ENCODE measurements around the gene MNAT1.
"Not testable (repeated sequence)": the region's sequence is repeated elsewhere in the genome, so short reads cannot be mapped to it uniquely, and the experiment has no call there.

Gene MNAT1

GRCh38 chr14:60738843-60739508, 4.4 kb downstream of the MNAT1 start:
- DNase-seq (ENCODE audit: low read depth): no peak

DNA sequence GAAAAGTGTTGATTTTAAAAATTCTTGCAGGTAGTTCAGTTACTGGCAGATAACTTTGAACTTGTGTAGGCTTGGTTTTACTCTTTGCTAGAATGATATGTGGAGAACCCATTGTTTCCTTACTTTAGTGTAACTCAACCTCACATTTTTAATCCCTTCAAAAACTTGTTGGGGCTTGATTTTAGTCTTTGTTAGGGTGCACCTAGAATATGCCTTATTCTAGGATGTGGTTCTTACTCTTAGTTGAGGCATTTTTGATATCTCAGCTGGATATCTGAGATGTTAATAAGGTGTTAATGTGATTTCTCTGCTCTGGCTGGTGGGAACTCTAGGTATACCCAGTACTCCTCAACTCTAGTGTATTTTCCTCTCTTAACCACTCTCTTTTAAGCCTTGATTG, 10.0 kb downstream of the MNAT1 start:
- no peak for DNase-seq (ENCODE audit: low read depth)

GRCh38 chr14:60753264-60754119, 18.9 kb downstream of the MNAT1 start:
- DNase-seq (ENCODE audit: low read depth): peak; percentile 13

DNA sequence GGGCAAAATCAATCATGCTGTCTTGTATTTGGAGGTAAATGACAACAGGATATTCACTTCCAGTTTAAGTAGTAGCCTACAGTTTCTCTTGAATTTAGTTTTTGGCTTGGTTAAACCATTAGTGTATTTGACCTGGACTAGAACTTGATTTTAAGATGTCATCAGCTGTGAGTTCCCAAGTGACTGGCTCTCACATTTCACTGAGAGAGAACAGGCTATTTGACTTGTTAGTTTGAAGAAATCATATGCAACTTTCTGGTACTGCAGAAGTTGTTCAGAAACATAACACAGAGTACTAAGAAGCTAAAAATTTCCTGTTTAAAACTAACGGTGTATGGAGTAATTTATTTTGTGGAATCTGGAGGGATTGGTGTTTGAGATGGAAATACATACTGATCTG, 22.3 kb downstream of the MNAT1 start:
- DNase-seq (ENCODE audit: low read depth): no peak

GRCh38 chr14:60757567-60758002, 23.0 kb downstream of the MNAT1 start:
- DNase-seq (ENCODE audit: low read depth): no peak

GRCh38 chr14:60758885-60759284, 24.3 kb downstream of the MNAT1 start:
- DNase-seq (ENCODE audit: low read depth): no peak

DNA sequence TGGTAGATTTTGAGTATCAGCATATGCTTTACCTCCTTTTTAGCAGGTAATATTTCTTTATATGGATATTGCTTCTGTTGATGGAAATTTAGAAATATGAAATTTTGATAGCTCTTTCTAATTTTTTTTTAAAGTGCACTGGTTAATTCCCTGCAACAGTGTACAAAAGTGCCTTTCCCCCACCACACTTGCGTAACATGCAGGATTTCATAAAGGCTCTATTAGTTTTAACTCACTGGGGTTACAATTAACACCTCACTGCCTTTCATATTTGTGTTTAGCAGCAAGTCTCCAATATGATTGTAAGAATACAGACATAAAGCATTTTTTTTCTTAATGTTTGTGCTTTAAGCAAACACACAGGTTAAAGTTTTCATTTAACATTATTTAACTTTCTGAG, 25.6 kb downstream of the MNAT1 start:
- DNase-seq (ENCODE audit: low read depth): no peak

DNA sequence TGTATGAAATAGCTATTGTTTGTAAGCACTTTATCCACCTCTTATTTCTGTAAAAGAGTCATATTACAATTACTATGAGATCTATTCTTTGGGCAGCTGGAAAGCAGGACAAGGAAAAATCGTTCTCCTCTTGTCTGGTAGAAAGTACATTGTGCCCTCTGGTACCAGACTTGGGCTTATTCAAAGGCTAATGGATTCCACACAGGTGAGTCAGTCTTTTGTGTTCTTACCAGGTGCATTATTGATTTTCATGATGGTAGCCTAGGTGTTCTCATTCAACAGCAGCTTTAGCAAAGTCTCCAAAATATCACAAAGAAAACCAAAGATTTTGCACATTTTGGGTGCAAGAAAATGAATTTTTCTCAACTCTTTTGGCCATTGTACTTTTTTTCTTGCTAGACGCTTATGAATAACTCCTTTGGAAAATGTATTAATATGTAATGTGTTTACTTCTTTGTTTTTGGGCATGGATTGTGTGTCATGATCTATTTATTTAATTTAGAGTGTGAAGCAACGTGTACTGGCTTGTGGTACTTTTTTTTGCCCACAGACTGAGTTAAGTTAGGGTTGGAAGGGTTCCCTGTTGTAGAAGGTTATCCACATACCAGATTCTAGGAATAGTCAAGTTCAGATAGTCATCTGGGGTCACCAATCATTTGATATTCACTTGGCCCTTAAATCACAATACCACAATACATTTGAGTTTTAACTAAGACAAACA, 26.2 kb downstream of the MNAT1 start:
- no peak for DNase-seq (ENCODE audit: low read depth)

- DNase-seq (ENCODE audit: low read depth): no peak
These were observed 34.0 kb downstream of the MNAT1 start for GRCh38 chr14:60768602-60769001.

- DNase-seq (ENCODE audit: low read depth): no peak
These were observed 36.6 kb downstream of the MNAT1 start for GRCh38 chr14:60771117-60771516.

DNA sequence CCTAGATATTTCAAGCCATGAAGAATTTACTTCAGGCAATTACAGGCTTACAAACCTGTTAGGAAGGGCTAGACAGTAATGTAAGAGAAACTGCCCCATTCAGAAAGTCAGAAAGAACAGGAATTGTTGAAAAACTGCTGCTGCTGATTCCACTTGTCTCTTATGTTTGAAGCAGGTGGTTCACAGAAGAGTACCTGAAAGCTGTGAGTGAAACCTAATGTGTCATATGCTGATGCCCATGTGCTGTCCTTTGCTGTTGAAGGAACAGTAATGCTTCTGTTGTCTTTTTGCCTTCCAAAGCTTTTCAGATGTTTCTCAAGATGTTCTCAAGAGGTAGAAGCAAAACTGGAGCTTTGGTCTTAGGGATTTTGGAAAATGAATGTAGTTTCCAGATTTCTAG, 39.0 kb downstream of the MNAT1 start:
- no peak for DNase-seq (ENCODE audit: low read depth)

GRCh38 chr14:60775296-60775695, 40.7 kb downstream of the MNAT1 start:
- no peak for DNase-seq (ENCODE audit: low read depth)

- no peak for DNase-seq (ENCODE audit: low read depth)
These were observed 43.5 kb downstream of the MNAT1 start for GRCh38 chr14:60777856-60778578.

DNA sequence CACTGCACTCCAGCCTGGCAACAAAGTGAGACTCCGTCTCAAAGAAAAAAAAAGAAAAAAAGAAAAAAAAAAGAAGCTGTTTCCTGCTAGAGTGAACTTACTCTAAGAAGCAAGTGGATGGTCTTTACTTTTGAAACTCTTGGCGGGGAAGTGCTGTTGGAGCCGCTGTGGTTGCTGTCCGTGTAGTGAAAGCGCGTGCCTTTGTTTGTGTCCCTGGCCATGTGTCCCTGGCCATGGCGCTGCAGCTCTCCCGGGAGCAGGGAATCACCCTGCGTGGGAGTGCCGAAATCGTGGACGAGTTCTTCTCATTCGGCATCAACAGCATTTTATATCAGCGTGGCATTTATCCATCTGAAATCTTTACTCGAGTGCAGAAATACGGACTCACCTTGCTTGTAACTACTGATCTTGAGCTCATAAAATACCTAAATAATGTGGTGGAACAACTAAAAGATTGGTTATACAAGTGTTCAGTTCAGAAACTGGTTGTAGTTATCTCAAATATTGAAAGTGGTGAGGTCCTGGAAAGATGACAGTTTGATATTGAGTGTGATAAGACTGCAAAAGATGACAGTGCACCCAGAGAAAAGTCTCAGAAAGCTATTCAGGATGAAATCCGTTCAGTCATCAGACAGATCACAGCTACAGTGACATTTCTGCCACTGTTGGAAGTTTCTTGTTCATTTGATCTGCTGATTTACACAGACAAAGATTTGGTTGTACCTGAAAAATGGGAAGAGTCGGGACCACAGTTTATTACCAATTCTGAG, 45.4 kb downstream of the MNAT1 start:
- not testable (repeated sequence) for DNase-seq (ENCODE audit: low read depth)

- not testable (repeated sequence) for DNase-seq (ENCODE audit: low read depth)
These were observed 46.0 kb downstream of the MNAT1 start for GRCh38 chr14:60780558-60780957.

DNA sequence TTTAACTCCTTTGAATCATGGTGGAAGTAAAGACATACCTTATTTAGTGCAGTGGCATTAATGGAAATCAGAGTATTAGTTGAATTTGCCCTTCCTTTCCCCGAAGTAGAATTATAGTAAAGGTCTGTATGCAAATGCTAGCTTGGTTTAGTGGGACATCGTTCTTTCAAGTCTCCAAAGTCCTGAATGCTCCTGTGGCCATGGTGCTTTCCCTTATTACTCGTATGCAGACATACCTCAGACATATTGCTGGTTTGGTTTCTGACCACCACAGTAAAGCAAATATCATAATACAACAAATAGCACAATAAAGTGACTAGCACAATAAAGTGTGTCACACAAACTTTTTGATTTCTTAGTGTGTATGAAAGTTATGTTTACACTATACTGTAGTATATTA, 52.3 kb downstream of the MNAT1 start:
- no peak for DNase-seq (ENCODE audit: low read depth)

DNA sequence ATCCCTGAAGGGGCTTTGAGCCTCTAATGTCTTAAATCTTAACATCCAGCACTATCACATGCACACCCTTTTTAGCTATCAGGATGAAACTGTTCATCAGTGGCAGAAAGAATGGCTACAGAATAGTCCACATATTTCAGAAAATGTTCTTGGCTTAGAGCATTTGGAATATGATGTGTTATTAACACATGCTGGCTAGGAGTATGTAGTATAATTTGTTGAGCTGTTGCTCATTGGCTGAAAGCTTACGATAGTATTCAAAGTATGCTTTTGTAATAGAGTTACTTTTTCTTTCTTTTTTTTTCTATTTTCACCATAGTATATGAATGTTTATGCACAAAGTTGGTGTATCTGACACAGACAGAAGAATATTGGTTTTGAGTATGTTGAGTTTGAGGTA, 55.1 kb downstream of the MNAT1 start:
- no peak for DNase-seq (ENCODE audit: low read depth)

DNA sequence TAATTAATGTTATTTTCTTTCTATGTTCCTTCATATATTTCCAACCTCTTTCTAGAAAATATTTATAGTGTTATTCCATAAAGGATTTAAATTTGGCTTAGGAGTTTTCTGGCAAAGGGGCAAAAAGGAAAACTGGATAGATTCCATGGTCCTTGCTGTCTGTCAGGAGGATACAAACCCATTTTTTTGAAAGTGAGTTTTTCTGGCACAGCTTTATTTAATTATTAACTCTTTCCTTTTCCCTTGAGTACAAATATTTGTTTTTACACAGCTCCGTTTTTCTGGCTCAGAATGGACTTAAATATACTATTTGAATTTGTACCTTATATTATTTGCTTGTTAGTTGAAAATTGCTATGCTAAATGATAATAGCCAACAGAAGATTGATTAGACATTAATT, 56.3 kb downstream of the MNAT1 start:
- DNase-seq (ENCODE audit: low read depth): no peak

DNA sequence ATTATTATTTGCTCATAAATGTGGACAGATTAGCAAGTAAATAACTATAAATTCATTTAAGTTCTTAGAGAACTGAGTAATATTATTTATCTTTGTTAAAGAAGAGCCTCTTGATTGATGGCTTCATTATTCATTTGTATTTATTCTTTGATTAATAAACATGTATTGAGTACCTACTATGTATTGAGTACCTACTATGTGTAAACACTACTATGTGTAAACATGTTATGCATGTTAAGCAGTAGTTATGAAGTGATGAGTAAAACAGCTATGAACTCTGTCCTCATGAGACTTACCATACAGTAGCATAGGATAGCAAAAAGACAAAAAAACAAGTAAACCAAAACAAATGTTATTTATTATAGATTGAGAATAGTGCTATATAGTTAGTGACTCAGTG, 61.9 kb downstream of the MNAT1 start:
- no peak for DNase-seq (ENCODE audit: low read depth)

DNA sequence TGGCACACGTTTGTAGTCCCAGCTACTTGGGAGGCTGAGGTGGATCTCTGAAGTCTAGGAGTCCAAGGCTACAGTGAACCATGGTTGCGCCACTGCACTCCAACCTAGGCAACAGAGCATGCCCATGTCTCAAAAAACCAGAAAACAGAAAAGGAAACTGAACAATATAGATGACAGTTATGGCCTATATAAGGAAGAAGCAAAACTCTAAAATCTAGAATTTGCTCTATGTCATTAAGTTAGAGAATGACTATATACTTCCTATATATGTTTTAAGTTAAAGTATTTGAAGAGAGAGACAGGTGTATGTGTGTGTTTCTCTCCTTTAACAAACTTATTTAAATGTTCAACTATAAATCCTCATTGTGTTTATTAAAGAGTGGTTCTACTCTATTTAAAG, 65.8 kb downstream of the MNAT1 start:
- no peak for DNase-seq (ENCODE audit: low read depth)

- no peak for DNase-seq (ENCODE audit: low read depth)
These were observed 69.3 kb downstream of the MNAT1 start for GRCh38 chr14:60803871-60804270.

All from stimulated activated CD8-positive, alpha-beta memory T cell treated with anti-CD3 and anti-CD28 coated beads, Interleukin-15, amount 100 ng/mL, for 1 hour (primary cell).